ENCODE measurements around the gene ALCAM.

DNA sequence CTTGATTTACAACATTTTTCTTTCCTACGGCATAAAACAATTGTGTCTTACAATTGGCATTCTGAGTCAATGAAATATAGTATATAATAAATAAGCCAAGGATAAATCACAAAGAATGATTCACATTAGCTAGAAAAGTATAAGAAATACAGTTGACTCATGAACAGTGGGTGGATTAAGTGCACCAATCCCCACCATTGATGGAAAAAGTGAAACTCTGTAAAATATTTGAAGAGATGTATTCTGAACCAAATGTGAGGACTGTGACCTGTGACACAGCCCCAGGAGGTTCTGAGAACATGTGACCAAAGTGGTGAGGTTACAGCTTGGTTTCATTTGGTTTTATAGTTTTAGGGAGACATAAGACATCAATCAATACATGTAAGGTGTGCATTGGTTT, 227.5 kb downstream of the ALCAM start:
- TF ChIP-seq, protein P1, sequence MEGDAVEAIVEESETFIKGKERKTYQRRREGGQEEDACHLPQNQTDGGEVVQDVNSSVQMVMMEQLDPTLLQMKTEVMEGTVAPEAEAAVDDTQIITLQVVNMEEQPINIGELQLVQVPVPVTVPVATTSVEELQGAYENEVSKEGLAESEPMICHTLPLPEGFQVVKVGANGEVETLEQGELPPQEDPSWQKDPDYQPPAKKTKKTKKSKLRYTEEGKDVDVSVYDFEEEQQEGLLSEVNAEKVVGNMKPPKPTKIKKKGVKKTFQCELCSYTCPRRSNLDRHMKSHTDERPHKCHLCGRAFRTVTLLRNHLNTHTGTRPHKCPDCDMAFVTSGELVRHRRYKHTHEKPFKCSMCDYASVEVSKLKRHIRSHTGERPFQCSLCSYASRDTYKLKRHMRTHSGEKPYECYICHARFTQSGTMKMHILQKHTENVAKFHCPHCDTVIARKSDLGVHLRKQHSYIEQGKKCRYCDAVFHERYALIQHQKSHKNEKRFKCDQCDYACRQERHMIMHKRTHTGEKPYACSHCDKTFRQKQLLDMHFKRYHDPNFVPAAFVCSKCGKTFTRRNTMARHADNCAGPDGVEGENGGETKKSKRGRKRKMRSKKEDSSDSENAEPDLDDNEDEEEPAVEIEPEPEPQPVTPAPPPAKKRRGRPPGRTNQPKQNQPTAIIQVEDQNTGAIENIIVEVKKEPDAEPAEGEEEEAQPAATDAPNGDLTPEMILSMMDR (IDR thresholded peaks at IDR 0.05), result no peak
- TF ChIP-seq POLR2AphosphoS5 (IDR thresholded peaks at IDR 0.05; ENCODE audit: low read depth, low read length) (no peak), TCF7L2 (IDR thresholded peaks at IDR 0.05; ENCODE audit: low read depth, low read length) (no peak), SIN3A (IDR thresholded peaks at IDR 0.05; ENCODE audit: borderline replicate concordance, insufficient read depth, low read depth, low read length) (no peak)
- TF ChIP-seq, protein P2, sequence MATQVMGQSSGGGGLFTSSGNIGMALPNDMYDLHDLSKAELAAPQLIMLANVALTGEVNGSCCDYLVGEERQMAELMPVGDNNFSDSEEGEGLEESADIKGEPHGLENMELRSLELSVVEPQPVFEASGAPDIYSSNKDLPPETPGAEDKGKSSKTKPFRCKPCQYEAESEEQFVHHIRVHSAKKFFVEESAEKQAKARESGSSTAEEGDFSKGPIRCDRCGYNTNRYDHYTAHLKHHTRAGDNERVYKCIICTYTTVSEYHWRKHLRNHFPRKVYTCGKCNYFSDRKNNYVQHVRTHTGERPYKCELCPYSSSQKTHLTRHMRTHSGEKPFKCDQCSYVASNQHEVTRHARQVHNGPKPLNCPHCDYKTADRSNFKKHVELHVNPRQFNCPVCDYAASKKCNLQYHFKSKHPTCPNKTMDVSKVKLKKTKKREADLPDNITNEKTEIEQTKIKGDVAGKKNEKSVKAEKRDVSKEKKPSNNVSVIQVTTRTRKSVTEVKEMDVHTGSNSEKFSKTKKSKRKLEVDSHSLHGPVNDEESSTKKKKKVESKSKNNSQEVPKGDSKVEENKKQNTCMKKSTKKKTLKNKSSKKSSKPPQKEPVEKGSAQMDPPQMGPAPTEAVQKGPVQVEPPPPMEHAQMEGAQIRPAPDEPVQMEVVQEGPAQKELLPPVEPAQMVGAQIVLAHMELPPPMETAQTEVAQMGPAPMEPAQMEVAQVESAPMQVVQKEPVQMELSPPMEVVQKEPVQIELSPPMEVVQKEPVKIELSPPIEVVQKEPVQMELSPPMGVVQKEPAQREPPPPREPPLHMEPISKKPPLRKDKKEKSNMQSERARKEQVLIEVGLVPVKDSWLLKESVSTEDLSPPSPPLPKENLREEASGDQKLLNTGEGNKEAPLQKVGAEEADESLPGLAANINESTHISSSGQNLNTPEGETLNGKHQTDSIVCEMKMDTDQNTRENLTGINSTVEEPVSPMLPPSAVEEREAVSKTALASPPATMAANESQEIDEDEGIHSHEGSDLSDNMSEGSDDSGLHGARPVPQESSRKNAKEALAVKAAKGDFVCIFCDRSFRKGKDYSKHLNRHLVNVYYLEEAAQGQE (IDR thresholded peaks at IDR 0.05; ENCODE audit: insufficient read depth in 1 of 2, low read depth in 2 of 2, low read length in 1 of 2), result no peak

All from Panc1 (cell line).